ENCODE measurements around the gene DUSP5. TPM values are rescaled to one million over a fixed set of nuclear protein-coding genes. Genes with fewer than 3 reads are reported as not detected.
A peak's percentile ranks its signal among the peaks of the same experiment; 100 is the strongest.
"Not testable (repeated sequence)": the region's sequence is repeated elsewhere in the genome, so short reads cannot be mapped to it uniquely, and the experiment has no call there.

DUSP5 gene
- total RNA-seq, 1 donor: 42.3 TPM

DNA sequence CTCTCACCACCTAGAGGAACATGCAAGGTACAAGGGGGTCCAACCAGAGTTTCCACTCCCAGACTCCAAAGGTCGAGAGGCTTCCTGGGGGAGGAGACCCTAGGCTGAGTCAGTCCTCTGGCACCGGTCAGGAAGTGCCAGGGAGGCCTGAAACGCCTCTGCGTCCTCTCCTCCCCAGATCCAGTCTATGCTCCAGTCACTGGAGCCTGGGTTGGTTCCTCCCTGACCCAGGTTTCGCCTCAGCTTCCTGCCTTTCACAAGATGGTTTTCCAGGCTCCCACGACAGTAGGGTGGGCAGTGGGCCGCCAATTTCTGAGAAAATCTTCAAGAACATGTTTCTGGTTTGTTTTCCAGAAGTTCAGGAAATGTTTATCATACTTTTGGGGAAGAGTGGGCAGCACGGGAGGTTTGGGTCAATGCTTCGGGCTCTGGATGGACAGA is 30.0 kb downstream of the DUSP5 start:
- peak; percentile 42 for DNase-seq (ENCODE audit: low read depth)
- TF ChIP-seq, protein P1, sequence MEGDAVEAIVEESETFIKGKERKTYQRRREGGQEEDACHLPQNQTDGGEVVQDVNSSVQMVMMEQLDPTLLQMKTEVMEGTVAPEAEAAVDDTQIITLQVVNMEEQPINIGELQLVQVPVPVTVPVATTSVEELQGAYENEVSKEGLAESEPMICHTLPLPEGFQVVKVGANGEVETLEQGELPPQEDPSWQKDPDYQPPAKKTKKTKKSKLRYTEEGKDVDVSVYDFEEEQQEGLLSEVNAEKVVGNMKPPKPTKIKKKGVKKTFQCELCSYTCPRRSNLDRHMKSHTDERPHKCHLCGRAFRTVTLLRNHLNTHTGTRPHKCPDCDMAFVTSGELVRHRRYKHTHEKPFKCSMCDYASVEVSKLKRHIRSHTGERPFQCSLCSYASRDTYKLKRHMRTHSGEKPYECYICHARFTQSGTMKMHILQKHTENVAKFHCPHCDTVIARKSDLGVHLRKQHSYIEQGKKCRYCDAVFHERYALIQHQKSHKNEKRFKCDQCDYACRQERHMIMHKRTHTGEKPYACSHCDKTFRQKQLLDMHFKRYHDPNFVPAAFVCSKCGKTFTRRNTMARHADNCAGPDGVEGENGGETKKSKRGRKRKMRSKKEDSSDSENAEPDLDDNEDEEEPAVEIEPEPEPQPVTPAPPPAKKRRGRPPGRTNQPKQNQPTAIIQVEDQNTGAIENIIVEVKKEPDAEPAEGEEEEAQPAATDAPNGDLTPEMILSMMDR (IDR thresholded peaks at IDR 0.05; ENCODE audit: insufficient read depth, low read depth, low read length): no peak
- H3K4me3 ChIP-seq (ENCODE audit: low read depth, low read length): no peak overlapping the region

DNA sequence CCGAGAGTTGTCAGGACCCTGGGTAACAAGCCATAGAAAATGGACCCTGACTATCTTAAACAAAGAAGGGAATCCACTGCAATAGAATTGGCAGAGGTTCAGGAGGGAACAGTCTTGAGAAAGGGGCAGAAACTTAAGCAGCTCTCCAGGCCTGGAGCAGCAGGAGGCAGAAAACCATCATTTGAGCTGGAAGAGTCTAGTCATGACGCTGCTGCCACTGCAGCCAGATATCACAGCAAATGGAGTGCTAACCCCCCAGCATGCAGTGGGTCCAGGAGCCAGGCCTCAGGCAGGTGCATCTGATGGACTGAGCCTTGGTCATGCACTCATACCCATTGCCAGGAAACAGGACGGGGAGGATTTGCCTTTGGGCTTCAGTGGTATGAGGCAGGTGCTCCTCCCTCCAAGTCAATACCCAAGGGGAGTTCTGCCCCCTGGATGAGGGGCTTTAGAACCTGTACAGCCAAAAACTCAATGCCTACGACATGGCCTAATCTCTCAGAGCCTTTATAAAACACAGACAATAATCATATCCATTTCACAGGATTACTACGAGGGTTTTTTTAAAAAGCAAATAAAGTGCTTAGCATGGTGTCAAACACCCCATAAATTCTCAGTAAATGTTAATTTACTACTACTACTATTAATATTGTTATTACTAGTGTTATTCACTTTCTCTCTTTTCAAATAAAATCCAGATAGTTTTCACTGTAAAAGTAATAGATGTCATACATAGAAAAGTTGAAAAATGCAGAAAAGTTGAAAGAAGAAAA is 30.7 kb downstream of the DUSP5 start:
- no peak overlapping the region for H3K4me3 ChIP-seq (ENCODE audit: low read depth, low read length)
- TF ChIP-seq, protein P1 (IDR thresholded peaks at IDR 0.05; ENCODE audit: insufficient read depth, low read depth, low read length): no peak
- DNase-seq (ENCODE audit: low read depth): no peak

DNA sequence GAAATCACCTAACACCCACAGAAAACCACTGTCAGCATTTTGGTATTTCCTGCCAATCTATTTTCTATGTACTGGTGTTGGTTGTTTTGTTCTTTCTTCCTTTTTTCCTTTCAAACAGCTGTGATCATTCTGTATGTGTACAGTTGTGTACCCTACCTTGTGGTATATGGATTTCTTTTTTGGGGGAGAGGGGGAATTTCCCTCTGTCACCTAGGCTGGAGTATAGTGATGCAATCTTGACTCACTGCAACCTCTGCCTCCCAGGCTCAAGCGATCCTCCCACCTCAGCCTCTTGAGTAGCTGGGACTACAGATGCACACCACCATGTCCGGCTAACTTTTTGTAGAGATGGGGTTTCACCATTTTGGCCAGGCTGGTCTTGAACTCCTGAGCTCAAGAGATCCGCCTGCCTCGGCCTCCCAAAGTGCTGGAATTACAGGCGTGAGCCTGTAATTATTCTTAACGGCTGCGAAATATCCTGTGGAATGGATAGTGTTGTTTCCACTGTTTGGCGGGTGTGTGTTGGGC is 31.4 kb downstream of the DUSP5 start:
- not testable (repeated sequence) for DNase-seq (ENCODE audit: low read depth); H3K4me3 ChIP-seq (ENCODE audit: low read depth, low read length)

DNA sequence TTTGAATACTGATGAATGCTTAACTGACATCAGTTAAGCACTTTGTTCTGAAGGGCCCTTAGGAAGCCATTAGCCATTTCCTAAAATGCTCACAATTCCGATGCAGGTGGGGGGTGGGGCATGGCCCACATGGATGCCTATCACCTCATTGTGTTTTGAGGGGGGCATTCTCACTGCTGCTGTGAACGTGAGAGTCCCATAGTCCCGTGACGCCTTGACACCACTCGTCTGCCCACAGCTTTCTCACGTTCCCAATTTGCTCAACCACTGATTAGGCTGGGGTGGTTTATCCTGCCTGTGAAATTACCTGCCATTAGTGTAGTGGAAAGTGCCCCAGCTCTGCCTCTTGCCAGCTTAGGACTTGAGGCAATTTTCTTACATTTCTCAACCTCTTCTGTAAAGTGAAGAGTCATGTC is 31.9 kb downstream of the DUSP5 start:
- TF ChIP-seq, protein P1 (IDR thresholded peaks at IDR 0.05; ENCODE audit: insufficient read depth, low read depth, low read length): no peak
- DNase-seq (ENCODE audit: low read depth): no peak
- no peak overlapping the region for H3K4me3 ChIP-seq (ENCODE audit: low read depth, low read length)

DNA sequence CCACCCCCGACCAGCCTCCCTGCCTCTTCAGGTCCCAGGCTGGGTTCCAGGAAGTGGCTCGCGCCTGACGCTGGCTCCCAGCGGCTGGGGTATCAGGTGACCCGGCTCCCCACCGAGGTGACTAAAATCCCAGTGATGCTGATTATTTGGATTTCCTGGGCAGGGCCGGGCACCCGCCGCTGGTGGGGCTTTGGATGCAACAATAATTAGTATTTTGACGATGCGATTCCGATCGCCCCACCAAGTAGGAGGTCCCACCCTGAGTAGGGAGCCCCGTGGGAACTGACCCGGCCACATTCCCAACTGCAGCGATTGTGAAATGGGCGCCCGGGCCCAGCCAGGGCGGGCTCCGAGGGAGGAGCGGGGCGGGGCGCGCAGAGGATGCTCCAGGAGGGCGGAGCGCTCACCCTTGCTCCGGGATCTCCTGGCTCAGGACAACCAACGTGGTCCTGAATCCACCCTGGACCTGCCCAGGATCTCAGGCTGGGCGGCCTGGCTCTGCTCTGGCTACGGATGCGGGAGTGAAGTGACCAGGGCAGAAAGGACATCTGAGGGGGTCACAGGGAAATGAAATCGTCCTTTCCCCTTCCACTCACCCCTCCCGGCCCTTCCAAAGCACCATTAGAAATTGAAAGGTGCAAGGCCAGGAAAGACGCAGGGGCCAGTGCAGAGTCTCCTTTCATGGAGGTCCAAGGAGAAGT is 32.6 kb downstream of the DUSP5 start:
- H3K4me3 ChIP-seq (ENCODE audit: low read depth, low read length): peak overlapping the region; percentile 29
- TF ChIP-seq, protein P1 (IDR thresholded peaks at IDR 0.05; ENCODE audit: insufficient read depth, low read depth, low read length): no peak
- DNase-seq (ENCODE audit: low read depth): peak; percentile 74

DNA sequence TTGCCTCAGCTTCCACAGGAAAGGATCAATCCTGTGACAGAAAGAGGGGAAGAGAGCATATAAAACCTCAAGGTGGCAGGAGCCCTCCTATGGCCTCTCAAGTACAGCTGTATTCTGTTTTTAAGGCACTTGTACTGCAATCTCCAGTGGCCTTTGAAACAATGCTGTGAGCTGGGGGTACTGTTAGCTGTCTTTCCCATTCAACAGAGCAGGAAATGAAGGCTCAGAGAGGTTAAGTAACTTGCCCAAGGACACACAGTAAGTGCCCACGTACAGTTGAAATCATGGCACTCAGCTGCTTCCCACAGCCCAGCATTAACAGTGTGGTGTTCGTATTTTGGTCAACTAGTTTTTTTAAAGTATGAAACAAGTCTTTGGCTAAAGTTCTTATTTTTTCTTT is 34.0 kb downstream of the DUSP5 start:
- DNase-seq (ENCODE audit: low read depth): no peak
- TF ChIP-seq, protein P1 (IDR thresholded peaks at IDR 0.05; ENCODE audit: insufficient read depth, low read depth, low read length): no peak
- no peak overlapping the region for H3K4me3 ChIP-seq (ENCODE audit: low read depth, low read length)

DNA sequence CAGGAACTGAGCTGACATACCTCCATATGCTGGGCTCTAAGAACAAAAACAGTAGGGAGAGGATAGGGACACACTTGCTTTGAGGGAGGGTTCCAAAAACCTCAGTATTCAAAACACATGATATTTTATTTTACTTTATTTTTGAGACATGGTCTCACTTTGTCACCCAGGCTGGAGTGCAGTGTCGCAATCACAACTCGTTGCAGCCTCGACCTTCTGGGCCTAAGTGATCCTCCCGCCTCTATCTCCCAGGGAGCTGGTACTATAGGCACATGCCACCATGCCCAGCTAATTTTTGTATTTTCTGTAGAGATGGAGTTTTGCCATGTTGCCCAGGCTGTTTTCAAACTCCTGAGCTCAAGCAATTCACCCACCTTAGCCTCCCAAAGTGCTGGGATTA is 34.9 kb downstream of the DUSP5 start:
- not testable (repeated sequence) for H3K4me3 ChIP-seq (ENCODE audit: low read depth, low read length); DNase-seq (ENCODE audit: low read depth)
